Measurements from ENCODE around the gene ACTN4.

DNA sequence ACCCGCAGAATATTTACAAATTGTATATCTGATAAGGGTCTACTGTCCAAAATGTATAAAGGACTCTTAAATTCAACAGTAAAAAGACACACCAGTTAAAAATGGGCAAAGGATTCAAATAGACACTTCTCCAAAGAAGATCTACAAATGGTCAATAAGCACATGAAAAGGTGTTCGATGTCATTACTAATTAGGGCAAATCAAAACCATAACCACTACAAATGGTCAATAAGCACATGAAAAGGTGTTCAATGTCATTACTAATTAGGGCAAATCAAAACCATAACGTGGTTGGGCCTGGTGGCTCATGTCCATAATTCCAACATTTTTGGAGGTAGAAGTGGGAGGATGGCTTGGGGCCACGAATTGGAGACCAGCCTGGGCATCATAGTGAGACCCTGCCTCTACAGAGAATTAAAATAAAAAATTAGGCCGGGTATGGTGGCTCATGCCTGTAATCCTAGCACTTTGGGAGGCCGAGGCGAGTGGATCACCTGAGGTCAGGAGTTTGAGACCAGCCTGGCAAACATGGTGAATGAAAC, 40.5 kb downstream of the ACTN4 start:
- TF ChIP-seq, protein P1, sequence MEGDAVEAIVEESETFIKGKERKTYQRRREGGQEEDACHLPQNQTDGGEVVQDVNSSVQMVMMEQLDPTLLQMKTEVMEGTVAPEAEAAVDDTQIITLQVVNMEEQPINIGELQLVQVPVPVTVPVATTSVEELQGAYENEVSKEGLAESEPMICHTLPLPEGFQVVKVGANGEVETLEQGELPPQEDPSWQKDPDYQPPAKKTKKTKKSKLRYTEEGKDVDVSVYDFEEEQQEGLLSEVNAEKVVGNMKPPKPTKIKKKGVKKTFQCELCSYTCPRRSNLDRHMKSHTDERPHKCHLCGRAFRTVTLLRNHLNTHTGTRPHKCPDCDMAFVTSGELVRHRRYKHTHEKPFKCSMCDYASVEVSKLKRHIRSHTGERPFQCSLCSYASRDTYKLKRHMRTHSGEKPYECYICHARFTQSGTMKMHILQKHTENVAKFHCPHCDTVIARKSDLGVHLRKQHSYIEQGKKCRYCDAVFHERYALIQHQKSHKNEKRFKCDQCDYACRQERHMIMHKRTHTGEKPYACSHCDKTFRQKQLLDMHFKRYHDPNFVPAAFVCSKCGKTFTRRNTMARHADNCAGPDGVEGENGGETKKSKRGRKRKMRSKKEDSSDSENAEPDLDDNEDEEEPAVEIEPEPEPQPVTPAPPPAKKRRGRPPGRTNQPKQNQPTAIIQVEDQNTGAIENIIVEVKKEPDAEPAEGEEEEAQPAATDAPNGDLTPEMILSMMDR (IDR thresholded peaks at IDR 0.05) = no peak
- TF ChIP-seq POLR2A (IDR thresholded peaks at IDR 0.05) = no peak
